GM23338 (cell line): Measurements from ENCODE around the gene ATXN7. TPM values are rescaled to one million over a fixed set of nuclear protein-coding genes. Genes with fewer than 3 reads are reported as not detected.

Experiments
- ATAC-seq: fragments of 200-7000 bp; cut with Tn5 transposase; 3 replicates; pipeline ENCODE4 v1.9.1; 2020
- DNase-seq: peaks from one replicate; pipeline ENCODE4 v3.0.0-alpha.2; 2015; ENCODE audit warnings: low spot score
- H2AFZ ChIP-seq: fragments of 200-600 bp; sonication (generic); 2 replicates; pipeline ENCODE4 v1.8.0; 2016; ENCODE audit warnings: antibody characterized with exemption, mild to moderate bottlenecking, moderate library complexity
- H3F3A ChIP-seq: fragments of 200-600 bp; sonication (generic); replicated peaks from 2 replicates; pipeline ENCODE4 v1.8.0; 2017; ENCODE audit warnings: antibody characterized with exemption, mixed run types, low read depth
- H3K27ac ChIP-seq: fragments of 200-600 bp; sonication (generic); 2 replicates; pipeline ENCODE4 v1.6.1; 2016; ENCODE audit warnings: low read depth
- H3K27me3 ChIP-seq: fragments of 200-600 bp; sonication (generic); 2 replicates; pipeline ENCODE4 v1.8.0; 2016; ENCODE audit warnings: mild to moderate bottlenecking, mixed run types, moderate library complexity; ENCODE audit not compliant: insufficient read depth
- H3K36me3 ChIP-seq: fragments of 200-600 bp; sonication (generic); 2 replicates; pipeline ENCODE4 v1.8.0; 2016; ENCODE audit warnings: mild to moderate bottlenecking; ENCODE audit not compliant: insufficient read depth
- H3K4me1 ChIP-seq: fragments of 200-600 bp; sonication (generic); 2 replicates; pipeline ENCODE4 v1.8.0; 2016; ENCODE audit warnings: mild to moderate bottlenecking, moderate library complexity; ENCODE audit not compliant: insufficient read depth
- H3K4me2 ChIP-seq: fragments of 200-600 bp; sonication (generic); 2 replicates; pipeline ENCODE4 v1.7.1; 2017; ENCODE audit warnings: mixed run types
- H3K4me3 ChIP-seq: fragments of 200-600 bp; sonication (generic); 2 replicates; pipeline ENCODE4 v1.6.1; 2016; ENCODE audit warnings: mixed run types
- H3K79me2 ChIP-seq: fragments of 200-600 bp; sonication (generic); replicated peaks from 2 replicates; pipeline ENCODE4 v1.8.0; 2017; ENCODE audit warnings: mild to moderate bottlenecking; ENCODE audit not compliant: insufficient read depth
- H3K9me2 ChIP-seq: fragments of 200-600 bp; sonication (generic); 2 replicates; pipeline ENCODE4 v1.8.0; 2017; ENCODE audit not compliant: insufficient read depth
- H4K20me1 ChIP-seq: fragments of 200-600 bp; sonication (generic); replicated peaks from 2 replicates; pipeline ENCODE4 v1.8.0; 2017; ENCODE audit warnings: mild to moderate bottlenecking; ENCODE audit not compliant: insufficient read depth
- H3K27ac Mint-ChIP-seq: 2 replicates; pipeline ENCODE4 v1.8.0; 2020; ENCODE audit warnings: inconsistent platforms, mild to moderate bottlenecking, moderate library complexity, mixed read lengths
- H3K27me3 Mint-ChIP-seq: 3 replicates; pipeline ENCODE4 v1.8.0; 2022; ENCODE audit warnings: low read depth, mild to moderate bottlenecking, moderate library complexity, mixed read lengths, inconsistent platforms; ENCODE audit not compliant: insufficient read depth, poor library complexity
- H3K36me3 Mint-ChIP-seq: 3 replicates; pipeline ENCODE4 v1.8.0; 2021; ENCODE audit warnings: low read depth, mild to moderate bottlenecking, inconsistent platforms, moderate library complexity, mixed read lengths
- H3K4me1 Mint-ChIP-seq: 3 replicates; pipeline ENCODE4 v1.8.0; 2020; ENCODE audit warnings: mild to moderate bottlenecking, inconsistent platforms, mixed read lengths
- H3K4me3 Mint-ChIP-seq: 3 replicates; pipeline ENCODE4 v1.8.0; 2021; ENCODE audit warnings: moderate library complexity, mild to moderate bottlenecking, inconsistent platforms, mixed read lengths
- H3K9me3 Mint-ChIP-seq: 3 replicates; pipeline ENCODE4 v1.8.0; 2020; ENCODE audit warnings: moderate library complexity, mild to moderate bottlenecking, inconsistent platforms, mixed read lengths
- CREB1 ChIP-seq: fragments of 250-450 bp; sonication (Bioruptor Pico); IDR thresholded peaks from 2 replicates; pipeline ENCODE4 v1.5.0; 2020; ENCODE audit warnings: low read depth, mild to moderate bottlenecking, moderate library complexity
- ETS1 ChIP-seq: IDR thresholded peaks from 2 replicates; pipeline ENCODE4 v1.6.1; 2016; ENCODE audit warnings: antibody characterized with exemption
- EZH2 ChIP-seq: fragments of 200-600 bp; sonication (generic); IDR thresholded peaks from one replicate; pipeline ENCODE4 v1.8.0; 2017; ENCODE audit warnings: antibody characterized with exemption, mild to moderate bottlenecking, low read depth; ENCODE audit not compliant: unreplicated experiment
- EZH2phosphoT487 ChIP-seq: fragments of 200-600 bp; sonication (generic); IDR thresholded peaks from one replicate; pipeline ENCODE4 v1.8.1; 2018; ENCODE audit warnings: antibody characterized with exemption; ENCODE audit not compliant: unreplicated experiment
- JUNB ChIP-seq: IDR thresholded peaks from one replicate; pipeline ENCODE4 v1.6.1; 2016; ENCODE audit warnings: antibody characterized with exemption; ENCODE audit not compliant: unreplicated experiment
- NANOG ChIP-seq: IDR thresholded peaks from 2 replicates; pipeline ENCODE4 v1.6.1; 2016; ENCODE audit warnings: antibody characterized with exemption, borderline replicate concordance
- POLR2AphosphoS5 ChIP-seq: IDR thresholded peaks from 2 replicates; pipeline ENCODE4 v1.6.1; 2016; ENCODE audit warnings: antibody characterized with exemption, low read depth
- REST ChIP-seq: IDR thresholded peaks from one replicate; pipeline ENCODE4 v1.6.1; 2018; ENCODE audit warnings: antibody characterized with exemption; ENCODE audit not compliant: unreplicated experiment
- STAT1 ChIP-seq: IDR thresholded peaks from one replicate; pipeline ENCODE4 v1.6.1; 2016; ENCODE audit warnings: antibody characterized with exemption; ENCODE audit not compliant: unreplicated experiment
- ZNF114 ChIP-seq: fragments of 250-450 bp; sonication (Bioruptor Pico); IDR thresholded peaks from 2 replicates; pipeline ENCODE4 v1.5.0; 2020; ENCODE audit warnings: mild to moderate bottlenecking, moderate library complexity
- ZNF331 ChIP-seq: fragments of 250-450 bp; sonication (Bioruptor Pico); IDR thresholded peaks from 2 replicates; pipeline ENCODE4 v1.5.0; 2020; ENCODE audit warnings: low read depth, mild to moderate bottlenecking, moderate library complexity
- polyA plus RNA-seq: library from polyadenylated mRNA; unstranded; fragments of >200 nt; fragmentation: Nextera tagmentation; extraction: Ambion mirVana; gene quantifications from 2 replicates; pipeline ENCODE4 v1.2.1, GENCODE V29; 2016
- total RNA-seq: library from RNA; depleted of rRNA; stranded (reverse); fragments of >200 nt; shearing (Covaris generic); gene quantifications from 2 replicates; pipeline ENCODE4 v1.2.3, GENCODE V29; 2014
- TF ChIP-seq, protein P1 (sequence below): fragments of 250-450 bp; sonication (Bioruptor Pico); IDR thresholded peaks from 2 replicates; pipeline ENCODE4 v1.5.0; 2020; ENCODE audit warnings: mild to moderate bottlenecking, moderate library complexity
- TF ChIP-seq, protein P2 (sequence below), 2 experiments: fragments of 200-600 bp in 1 of 2; sonication (generic) in 1 of 2; conservative IDR thresholded peaks; 2 replicates each; pipeline versions ENCODE4 v1.5.1 to v1.6.1; 2016 to 2017; ENCODE audit warnings: antibody characterized with exemption in 2 of 2, low read depth in 2 of 2, mild to moderate bottlenecking in 2 of 2, moderate library complexity in 1 of 2

Gene ATXN7
- total and polyA plus RNA-seq, 2 experiments from 2014 or later = 4.0 to 17.2 TPM

DNA sequence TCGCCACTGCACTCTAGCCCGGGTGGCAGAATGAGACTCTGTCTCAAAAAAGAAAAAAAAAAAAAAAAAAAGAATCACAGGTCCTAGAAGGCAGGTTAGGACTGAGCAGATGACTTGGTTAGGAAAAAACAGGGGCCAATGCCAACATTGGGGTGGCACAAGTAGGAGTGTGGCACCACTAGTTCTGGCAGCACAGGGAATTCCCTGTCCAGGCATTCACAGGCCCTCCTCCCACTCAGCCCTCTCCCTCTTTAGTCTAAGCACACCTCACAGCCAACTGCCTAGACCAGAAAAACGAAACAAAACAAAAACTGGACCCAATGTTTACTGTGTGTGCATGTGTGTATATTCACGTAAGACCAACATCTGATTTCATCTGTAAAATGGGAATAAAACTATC lies 10.6 kb upstream of the ATXN7 start:
- DNase-seq = no peak
- no peak for TF ChIP-seq ZNF114 (CRISPR knock-in tag)
- TF ChIP-seq NANOG = no peak
- no peak for TF ChIP-seq POLR2AphosphoS5
- TF ChIP-seq STAT1 = no peak
- TF ChIP-seq REST = no peak
- TF ChIP-seq CREB1 (CRISPR knock-in tag) = no peak
- TF ChIP-seq, protein P1, sequence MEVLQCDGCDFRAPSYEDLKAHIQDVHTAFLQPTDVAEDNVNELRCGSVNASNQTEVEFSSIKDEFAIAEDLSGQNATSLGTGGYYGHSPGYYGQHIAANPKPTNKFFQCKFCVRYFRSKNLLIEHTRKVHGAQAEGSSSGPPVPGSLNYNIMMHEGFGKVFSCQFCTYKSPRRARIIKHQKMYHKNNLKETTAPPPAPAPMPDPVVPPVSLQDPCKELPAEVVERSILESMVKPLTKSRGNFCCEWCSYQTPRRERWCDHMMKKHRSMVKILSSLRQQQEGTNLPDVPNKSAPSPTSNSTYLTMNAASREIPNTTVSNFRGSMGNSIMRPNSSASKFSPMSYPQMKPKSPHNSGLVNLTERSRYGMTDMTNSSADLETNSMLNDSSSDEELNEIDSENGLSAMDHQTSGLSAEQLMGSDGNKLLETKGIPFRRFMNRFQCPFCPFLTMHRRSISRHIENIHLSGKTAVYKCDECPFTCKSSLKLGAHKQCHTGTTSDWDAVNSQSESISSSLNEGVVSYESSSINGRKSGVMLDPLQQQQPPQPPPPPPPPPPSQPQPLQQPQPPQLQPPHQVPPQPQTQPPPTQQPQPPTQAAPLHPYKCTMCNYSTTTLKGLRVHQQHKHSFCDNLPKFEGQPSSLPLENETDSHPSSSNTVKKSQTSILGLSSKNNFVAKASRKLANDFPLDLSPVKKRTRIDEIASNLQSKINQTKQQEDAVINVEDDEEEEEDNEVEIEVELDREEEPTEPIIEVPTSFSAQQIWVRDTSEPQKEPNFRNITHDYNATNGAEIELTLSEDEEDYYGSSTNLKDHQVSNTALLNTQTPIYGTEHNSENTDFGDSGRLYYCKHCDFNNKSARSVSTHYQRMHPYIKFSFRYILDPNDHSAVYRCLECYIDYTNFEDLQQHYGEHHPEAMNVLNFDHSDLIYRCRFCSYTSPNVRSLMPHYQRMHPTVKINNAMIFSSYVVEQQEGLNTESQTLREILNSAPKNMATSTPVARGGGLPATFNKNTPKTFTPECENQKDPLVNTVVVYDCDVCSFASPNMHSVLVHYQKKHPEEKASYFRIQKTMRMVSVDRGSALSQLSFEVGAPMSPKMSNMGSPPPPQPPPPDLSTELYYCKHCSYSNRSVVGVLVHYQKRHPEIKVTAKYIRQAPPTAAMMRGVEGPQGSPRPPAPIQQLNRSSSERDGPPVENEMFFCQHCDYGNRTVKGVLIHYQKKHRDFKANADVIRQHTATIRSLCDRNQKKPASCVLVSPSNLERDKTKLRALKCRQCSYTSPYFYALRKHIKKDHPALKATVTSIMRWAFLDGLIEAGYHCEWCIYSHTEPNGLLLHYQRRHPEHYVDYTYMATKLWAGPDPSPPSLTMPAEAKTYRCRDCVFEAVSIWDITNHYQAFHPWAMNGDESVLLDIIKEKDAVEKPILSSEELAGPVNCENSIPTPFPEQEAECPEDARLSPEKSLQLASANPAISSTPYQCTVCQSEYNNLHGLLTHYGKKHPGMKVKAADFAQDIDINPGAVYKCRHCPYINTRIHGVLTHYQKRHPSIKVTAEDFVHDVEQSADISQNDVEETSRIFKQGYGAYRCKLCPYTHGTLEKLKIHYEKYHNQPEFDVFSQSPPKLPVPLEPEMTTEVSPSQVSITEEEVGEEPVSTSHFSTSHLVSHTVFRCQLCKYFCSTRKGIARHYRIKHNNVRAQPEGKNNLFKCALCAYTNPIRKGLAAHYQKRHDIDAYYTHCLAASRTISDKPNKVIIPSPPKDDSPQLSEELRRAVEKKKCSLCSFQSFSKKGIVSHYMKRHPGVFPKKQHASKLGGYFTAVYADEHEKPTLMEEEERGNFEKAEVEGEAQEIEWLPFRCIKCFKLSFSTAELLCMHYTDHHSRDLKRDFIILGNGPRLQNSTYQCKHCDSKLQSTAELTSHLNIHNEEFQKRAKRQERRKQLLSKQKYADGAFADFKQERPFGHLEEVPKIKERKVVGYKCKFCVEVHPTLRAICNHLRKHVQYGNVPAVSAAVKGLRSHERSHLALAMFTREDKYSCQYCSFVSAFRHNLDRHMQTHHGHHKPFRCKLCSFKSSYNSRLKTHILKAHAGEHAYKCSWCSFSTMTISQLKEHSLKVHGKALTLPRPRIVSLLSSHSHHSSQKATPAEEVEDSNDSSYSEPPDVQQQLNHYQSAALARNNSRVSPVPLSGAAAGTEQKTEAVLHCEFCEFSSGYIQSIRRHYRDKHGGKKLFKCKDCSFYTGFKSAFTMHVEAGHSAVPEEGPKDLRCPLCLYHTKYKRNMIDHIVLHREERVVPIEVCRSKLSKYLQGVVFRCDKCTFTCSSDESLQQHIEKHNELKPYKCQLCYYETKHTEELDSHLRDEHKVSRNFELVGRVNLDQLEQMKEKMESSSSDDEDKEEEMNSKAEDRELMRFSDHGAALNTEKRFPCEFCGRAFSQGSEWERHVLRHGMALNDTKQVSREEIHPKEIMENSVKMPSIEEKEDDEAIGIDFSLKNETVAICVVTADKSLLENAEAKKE (CRISPR knock-in tag) = no peak
- TF ChIP-seq ETS1 = no peak
- TF ChIP-seq JUNB = no peak
- TF ChIP-seq ZNF331 = no peak
- TF ChIP-seq, protein P2, sequence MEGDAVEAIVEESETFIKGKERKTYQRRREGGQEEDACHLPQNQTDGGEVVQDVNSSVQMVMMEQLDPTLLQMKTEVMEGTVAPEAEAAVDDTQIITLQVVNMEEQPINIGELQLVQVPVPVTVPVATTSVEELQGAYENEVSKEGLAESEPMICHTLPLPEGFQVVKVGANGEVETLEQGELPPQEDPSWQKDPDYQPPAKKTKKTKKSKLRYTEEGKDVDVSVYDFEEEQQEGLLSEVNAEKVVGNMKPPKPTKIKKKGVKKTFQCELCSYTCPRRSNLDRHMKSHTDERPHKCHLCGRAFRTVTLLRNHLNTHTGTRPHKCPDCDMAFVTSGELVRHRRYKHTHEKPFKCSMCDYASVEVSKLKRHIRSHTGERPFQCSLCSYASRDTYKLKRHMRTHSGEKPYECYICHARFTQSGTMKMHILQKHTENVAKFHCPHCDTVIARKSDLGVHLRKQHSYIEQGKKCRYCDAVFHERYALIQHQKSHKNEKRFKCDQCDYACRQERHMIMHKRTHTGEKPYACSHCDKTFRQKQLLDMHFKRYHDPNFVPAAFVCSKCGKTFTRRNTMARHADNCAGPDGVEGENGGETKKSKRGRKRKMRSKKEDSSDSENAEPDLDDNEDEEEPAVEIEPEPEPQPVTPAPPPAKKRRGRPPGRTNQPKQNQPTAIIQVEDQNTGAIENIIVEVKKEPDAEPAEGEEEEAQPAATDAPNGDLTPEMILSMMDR (conservative IDR thresholded peaks at IDR 0.05; ENCODE audit: low read depth in 2 of 2) = no peak
- TF ChIP-seq EZH2 = no peak
- no peak for TF ChIP-seq EZH2phosphoT487
- Mint-ChIP-seq H3K4me1 (peaks cover 45% of the 10 kb centered on the region), H3K27me3 (peaks cover 1% of the 10 kb centered on the region), H3K36me3 (0 out of 3 replicates have a peak, but pooled peaks cover 3% of the 10 kb centered on the region), H3K9me3 (no peaks in the 10 kb centered on the region), H3K27ac (no peak overlapping the region), H3K4me3 (no peak overlapping the region)
- Histone ChIP-seq H3K4me3 (no peak overlapping the region), H3K27ac (no peak overlapping the region), H3K4me2 (no peak overlapping the region), H3K4me1 (peaks cover 49% of the 10 kb centered on the region), H2AFZ (no peak overlapping the region), H4K20me1 (no peaks in the 10 kb centered on the region), H3F3A (no peaks in the 10 kb centered on the region), H3K27me3 (no peaks in the 10 kb centered on the region), H3K79me2 (peaks cover 57% of the 10 kb centered on the region), H3K9me2 (no peaks in the 10 kb centered on the region), H3K36me3 (no peaks in the 10 kb centered on the region)
- ATAC-seq = no peak
